Upper lobe of left lung (tissue), 4 donors: ENCODE data around the gene GATD1.

Source experiments
- EP300 ChIP-seq, 4 donors: sonication (generic); formaldehyde crosslinking; IDR thresholded peaks; one replicate each; pipeline ENCODE4 v1.5.1; 2017; ENCODE audit warnings: antibody characterized with exemption in 4 of 4, control low read depth in 2 of 4
- POLR2A ChIP-seq, 4 donors: fragments of 450-650 bp; IDR thresholded peaks; one replicate each; pipeline ENCODE4 v1.5.1; 2016 to 2017; ENCODE audit warnings: antibody characterized with exemption in 4 of 4, mild to moderate bottlenecking in 2 of 4
- POLR2AphosphoS5 ChIP-seq, 2 donors: sonication (generic); formaldehyde crosslinking; IDR thresholded peaks; one replicate each; pipeline ENCODE4 v1.5.1; 2017; ENCODE audit warnings: antibody characterized with exemption in 2 of 2
- TF ChIP-seq, protein P1 (sequence below), 6 experiments: fragments of 450-650 bp in 4 of 6; fragments of 200-600 bp in 2 of 6; sonication (generic) in 2 of 6; IDR thresholded peaks; one replicate each; pipeline ENCODE4 v1.5.1; 2016 to 2019; ENCODE audit warnings: antibody characterized with exemption in 6 of 6

DNA sequence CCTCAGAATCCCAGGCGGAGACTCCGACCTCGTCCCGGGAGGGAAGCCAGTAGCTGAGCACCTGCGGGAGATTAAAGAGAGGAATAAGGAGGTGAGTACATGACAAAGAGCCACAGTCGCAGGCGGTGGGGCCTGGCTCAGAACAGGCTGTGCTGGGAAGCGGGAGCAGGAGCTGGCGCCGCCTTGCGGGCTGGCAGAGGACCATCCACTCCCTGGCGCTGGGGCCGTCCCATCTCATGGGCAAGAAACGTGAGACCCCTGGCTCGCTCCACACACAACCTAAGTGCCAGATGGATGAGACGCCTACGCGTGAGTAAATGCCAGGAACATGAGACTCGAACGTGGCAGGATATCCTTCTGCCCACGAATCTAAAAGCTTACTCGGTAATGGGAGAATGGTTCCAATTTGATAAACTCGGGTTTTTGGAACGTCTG lies 6.3 kb upstream of the GATD1 start:
- TF ChIP-seq, protein P1, sequence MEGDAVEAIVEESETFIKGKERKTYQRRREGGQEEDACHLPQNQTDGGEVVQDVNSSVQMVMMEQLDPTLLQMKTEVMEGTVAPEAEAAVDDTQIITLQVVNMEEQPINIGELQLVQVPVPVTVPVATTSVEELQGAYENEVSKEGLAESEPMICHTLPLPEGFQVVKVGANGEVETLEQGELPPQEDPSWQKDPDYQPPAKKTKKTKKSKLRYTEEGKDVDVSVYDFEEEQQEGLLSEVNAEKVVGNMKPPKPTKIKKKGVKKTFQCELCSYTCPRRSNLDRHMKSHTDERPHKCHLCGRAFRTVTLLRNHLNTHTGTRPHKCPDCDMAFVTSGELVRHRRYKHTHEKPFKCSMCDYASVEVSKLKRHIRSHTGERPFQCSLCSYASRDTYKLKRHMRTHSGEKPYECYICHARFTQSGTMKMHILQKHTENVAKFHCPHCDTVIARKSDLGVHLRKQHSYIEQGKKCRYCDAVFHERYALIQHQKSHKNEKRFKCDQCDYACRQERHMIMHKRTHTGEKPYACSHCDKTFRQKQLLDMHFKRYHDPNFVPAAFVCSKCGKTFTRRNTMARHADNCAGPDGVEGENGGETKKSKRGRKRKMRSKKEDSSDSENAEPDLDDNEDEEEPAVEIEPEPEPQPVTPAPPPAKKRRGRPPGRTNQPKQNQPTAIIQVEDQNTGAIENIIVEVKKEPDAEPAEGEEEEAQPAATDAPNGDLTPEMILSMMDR (IDR thresholded peaks at IDR 0.05) = peak; percentile 47 to 76 (median 61)
- TF ChIP-seq POLR2A (IDR thresholded peaks at IDR 0.05) = peak in 1 of 4 donors; percentile 38
- TF ChIP-seq POLR2AphosphoS5 (IDR thresholded peaks at IDR 0.05) = peak in 1 of 2 donors; percentile 17
- no peak for TF ChIP-seq EP300 (IDR thresholded peaks at IDR 0.05)
